Keratinocyte (primary cell): ENCODE results near the gene CADM2. TPM values are rescaled to one million over a fixed set of nuclear protein-coding genes. Genes with fewer than 3 reads are reported as not detected.

Experiments used
- DNase-seq: peaks from one replicate; pipeline ENCODE4 v3.0.0-alpha.2; 2011; ENCODE audit warnings: low read depth, missing footprints, low spot score
- FAIRE-seq: peaks from 2 replicates; lab custom pipeline; 2011; peaks lifted over from hg19 to GRCh38; lab: Jason Lieb, UNC
- H2AFZ ChIP-seq: 2 replicates; pipeline ENCODE4 v1.6.0; 2012; ENCODE audit warnings: low read length, control low read depth, inconsistent platforms; ENCODE audit not compliant: control insufficient read depth
- H3K27ac ChIP-seq: 2 replicates; pipeline ENCODE4 v1.5.1; 2011; ENCODE audit warnings: low read length; ENCODE audit not compliant: control insufficient read depth, insufficient read depth
- H3K27me3 ChIP-seq: 3 replicates; pipeline ENCODE4 v1.6.0; 2011; ENCODE audit warnings: low read length; ENCODE audit not compliant: control insufficient read depth, insufficient read depth; ENCODE audit errors: extremely low read depth
- H3K36me3 ChIP-seq, 2 experiments: 2 replicates in 1 of 2; 3 replicates in 1 of 2; pipeline ENCODE4 v1.5.1; 2011; ENCODE audit warnings: low read length in 2 of 2, mild to moderate bottlenecking in 1 of 2; ENCODE audit not compliant: control insufficient read depth in 2 of 2, insufficient read depth in 2 of 2; ENCODE audit errors: extremely low read depth in 1 of 2
- H3K4me1 ChIP-seq: 3 replicates; pipeline ENCODE4 v1.5.1; 2011; ENCODE audit warnings: low read length; ENCODE audit not compliant: control insufficient read depth, insufficient read depth; ENCODE audit errors: extremely low read depth
- H3K4me2 ChIP-seq: 3 replicates; pipeline ENCODE4 v1.6.0; 2011; ENCODE audit warnings: low read depth, low read length; ENCODE audit not compliant: control insufficient read depth, insufficient read depth; ENCODE audit errors: extremely low read depth
- H3K4me3 ChIP-seq, 3 experiments: fragments of 200-600 bp in 1 of 3; sonication (generic) in 1 of 3; 2 replicates in 2 of 3; 3 replicates in 1 of 3; pipeline ENCODE4 v1.5.1; 2011 to 2016; ENCODE audit warnings: low read length in 3 of 3, mild to moderate bottlenecking in 3 of 3, control low read depth in 2 of 3, inconsistent platforms in 1 of 3, low read depth in 1 of 3, mixed read lengths in 1 of 3, mixed run types in 1 of 3, moderate library complexity in 1 of 3; ENCODE audit not compliant: control insufficient read depth in 2 of 3, insufficient read depth in 2 of 3; ENCODE audit errors: extremely low read depth in 1 of 3
- H3K79me2 ChIP-seq: 2 replicates; pipeline ENCODE4 v1.6.0; 2012; ENCODE audit warnings: low read length; ENCODE audit not compliant: control insufficient read depth, insufficient read depth
- H3K9ac ChIP-seq: 3 replicates; pipeline ENCODE4 v1.6.0; 2011; ENCODE audit warnings: low read length; ENCODE audit not compliant: control insufficient read depth, insufficient read depth; ENCODE audit errors: extremely low read depth
- H3K9me1 ChIP-seq: 3 replicates; pipeline ENCODE4 v1.6.0; 2011; ENCODE audit warnings: low read length; ENCODE audit not compliant: control insufficient read depth, insufficient read depth; ENCODE audit errors: extremely low read depth
- H3K9me3 ChIP-seq: 2 replicates; pipeline ENCODE4 v1.5.1; 2012; ENCODE audit warnings: low read depth, low read length; ENCODE audit not compliant: control insufficient read depth
- H4K20me1 ChIP-seq: 3 replicates; pipeline ENCODE4 v1.6.0; 2011; ENCODE audit warnings: low read length; ENCODE audit not compliant: control insufficient read depth, insufficient read depth; ENCODE audit errors: extremely low read depth
- CTCF ChIP-seq, 3 experiments: IDR thresholded peaks in 1 of 3; conservative IDR thresholded peaks in 1 of 3; optimal IDR thresholded peaks in 1 of 3; 2 replicates in 2 of 3; 3 replicates in 1 of 3; pipeline versions ENCODE3 to v1.5.1; 2011; ENCODE audit warnings: low read length in 3 of 3, mild to moderate bottlenecking in 3 of 3, moderate library complexity in 2 of 3, control low read depth in 1 of 3, inconsistent platforms in 1 of 3; ENCODE audit not compliant: insufficient read depth in 2 of 3; ENCODE audit errors: extremely low read depth in 1 of 3
- EZH2 ChIP-seq: IDR thresholded peaks from one replicate; pipeline ENCODE4 v1.6.1; 2012; ENCODE audit warnings: inconsistent platforms, mild to moderate bottlenecking, low read length, moderate library complexity
- dilution Hi-C: fragments of 300-500 bp; cut with MboI; formaldehyde crosslinking; loops from one replicate; pipeline ENCODE4 v1.7.0; 2020; ENCODE audit warnings: low sequenced_read_pairs; ENCODE audit not compliant: extremely low pct_ligation_motif_present
- polyA plus RNA-seq, 5 experiments: library from polyadenylated mRNA; depleted of rRNA in 3 of 5; stranded (reverse) in 3 of 5; stranded (forward) in 1 of 5; unstranded in 1 of 5; fragments of >200 nt; gene quantifications; 1 replicate in 1 of 5; 2 replicates in 3 of 5; 3 replicates in 1 of 5; pipeline versions ENCODE4 v1.2.1 to v1.2.3, GENCODE V29; 2011 to 2012; ENCODE audit warnings: missing spikeins in 2 of 5, low read depth in 1 of 5, low replicate concordance in 1 of 5

CADM2 gene
- polyA plus RNA-seq, 1 donor (not counting 4 experiments of a cell fraction or from before 2014, with no cell fraction given) = not detected

- peak overlapping the region; percentile 18 for H3K9ac ChIP-seq
- dilution Hi-C loops = no loop called here
- H2AFZ ChIP-seq = no peak overlapping the region
These were observed 202.8 kb downstream of the CADM2 start for GRCh38 chr3:85161544-85161943.

DNA sequence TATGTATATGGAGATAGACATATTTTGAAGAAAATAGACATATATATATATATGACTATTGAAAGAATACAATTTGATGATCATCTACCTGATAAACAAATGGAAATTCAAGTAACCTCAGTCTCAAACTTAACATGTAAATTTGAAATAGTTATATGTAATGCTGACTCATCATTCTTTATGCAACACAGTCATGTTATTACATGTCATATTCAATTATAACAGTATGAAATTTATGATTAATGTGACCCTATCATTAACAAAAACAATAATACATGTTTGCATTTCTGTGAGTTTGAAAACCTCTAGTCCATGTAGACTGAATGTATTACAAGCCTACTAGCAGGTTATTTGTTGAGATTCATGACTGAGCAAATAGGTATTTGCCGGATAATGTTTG lies 204.1 kb downstream of the CADM2 start:
- dilution Hi-C loops = no loop called here
- no peaks in the 10 kb centered on the region for H3K9me1 ChIP-seq
- peaks cover 34% of the 10 kb centered on the region for H3K4me1 ChIP-seq
- no peaks in the 10 kb centered on the region for H3K36me3 ChIP-seq
- no peak overlapping the region for H2AFZ ChIP-seq
- no peak overlapping the region for H3K4me3 ChIP-seq
- no peak overlapping the region for H3K9ac ChIP-seq
- no peak for TF ChIP-seq EZH2
- no peak for TF ChIP-seq CTCF (optimal IDR thresholded peaks at IDR 0.05 in 1 of 3, IDR thresholded peaks at IDR 0.05 in 1 of 3, conservative IDR thresholded peaks at IDR 0.05 in 1 of 3; ENCODE audit: extremely low read depth in 1 of 3, insufficient read depth in 2 of 3, low read length in 3 of 3)
- peak overlapping the region; percentile 80 for H3K27ac ChIP-seq
- H3K9me3 ChIP-seq = no peaks in the 10 kb centered on the region
- H3K79me2 ChIP-seq = no peaks in the 10 kb centered on the region
- DNase-seq = no peak
- no peaks in the 10 kb centered on the region for H4K20me1 ChIP-seq
- H3K27me3 ChIP-seq = no peaks in the 10 kb centered on the region
- H3K4me2 ChIP-seq = no peak overlapping the region
- no peak for FAIRE-seq

More at GRCh38 chr3:85161544-85161943, 202.8 kb downstream of the CADM2 start:
- H3K27ac ChIP-seq = peak overlapping the region; percentile 89
- DNase-seq (peak; percentile 40), FAIRE-seq (no peak)
- no peaks in the 10 kb centered on the region for H3K27me3 ChIP-seq
- no peaks in the 10 kb centered on the region for H3K9me3 ChIP-seq
- no peak overlapping the region for H3K4me3 ChIP-seq
- TF ChIP-seq CTCF (optimal IDR thresholded peaks at IDR 0.05 in 1 of 3, IDR thresholded peaks at IDR 0.05 in 1 of 3, conservative IDR thresholded peaks at IDR 0.05 in 1 of 3; ENCODE audit: extremely low read depth in 1 of 3, insufficient read depth in 2 of 3, low read length in 3 of 3) (no peak), EZH2 (no peak)
- H4K20me1 ChIP-seq = no peaks in the 10 kb centered on the region
- H3K4me1 ChIP-seq = peaks cover 34% of the 10 kb centered on the region
- no peaks in the 10 kb centered on the region for H3K9me1 ChIP-seq
- H3K4me2 ChIP-seq = peak overlapping the region; percentile 49
- H3K79me2 ChIP-seq = no peaks in the 10 kb centered on the region
- H3K36me3 ChIP-seq = no peaks in the 10 kb centered on the region
